Type B pancreatic cell (in vitro differentiated cells): ENCODE data around the gene EPHX1. TPM values are rescaled to one million over a fixed set of nuclear protein-coding genes. Genes with fewer than 3 reads are reported as not detected.

ENCODE experiments used
- DNase-seq: peaks from one replicate; pipeline ENCODE4 v3.0.0; 2021; ENCODE audit warnings: mixed read lengths; ENCODE audit not compliant: unreplicated experiment; ENCODE audit errors: extremely low spot score
- H3K27ac Mint-ChIP-seq: 2 replicates; pipeline ENCODE4 v1.8.0; 2021; ENCODE audit warnings: mild to moderate bottlenecking, mixed read lengths
- H3K27me3 Mint-ChIP-seq: 2 replicates; pipeline ENCODE4 v1.8.0; 2021; ENCODE audit warnings: mixed read lengths
- H3K36me3 Mint-ChIP-seq: 2 replicates; pipeline ENCODE4 v1.8.0; 2021; ENCODE audit warnings: mixed read lengths
- H3K4me1 Mint-ChIP-seq: one replicate; pipeline ENCODE4 v1.8.0; 2021; ENCODE audit warnings: mixed read lengths; ENCODE audit not compliant: unreplicated experiment
- H3K4me3 Mint-ChIP-seq: 2 replicates; pipeline ENCODE4 v1.8.0; 2021; ENCODE audit warnings: mild to moderate bottlenecking, mixed read lengths
- H3K9me3 Mint-ChIP-seq: 2 replicates; pipeline ENCODE4 v1.8.0; 2021; ENCODE audit warnings: mixed read lengths
- total RNA-seq: library from RNA; stranded (reverse); gene quantifications from 2 replicates; pipeline ENCODE4 v1.2.1, GENCODE V29; 2021; ENCODE audit warnings: low replicate concordance
- TF ChIP-seq, protein P1 (sequence below): fragments of 200-600 bp; sonication (generic); conservative IDR thresholded peaks from 2 replicates; pipeline ENCODE4 v1.5.0; 2021; ENCODE audit warnings: antibody characterized with exemption, mild to moderate bottlenecking

The EPHX1 gene
- total RNA-seq, 1 donor from 2014 or later: 65.2 TPM

DNA sequence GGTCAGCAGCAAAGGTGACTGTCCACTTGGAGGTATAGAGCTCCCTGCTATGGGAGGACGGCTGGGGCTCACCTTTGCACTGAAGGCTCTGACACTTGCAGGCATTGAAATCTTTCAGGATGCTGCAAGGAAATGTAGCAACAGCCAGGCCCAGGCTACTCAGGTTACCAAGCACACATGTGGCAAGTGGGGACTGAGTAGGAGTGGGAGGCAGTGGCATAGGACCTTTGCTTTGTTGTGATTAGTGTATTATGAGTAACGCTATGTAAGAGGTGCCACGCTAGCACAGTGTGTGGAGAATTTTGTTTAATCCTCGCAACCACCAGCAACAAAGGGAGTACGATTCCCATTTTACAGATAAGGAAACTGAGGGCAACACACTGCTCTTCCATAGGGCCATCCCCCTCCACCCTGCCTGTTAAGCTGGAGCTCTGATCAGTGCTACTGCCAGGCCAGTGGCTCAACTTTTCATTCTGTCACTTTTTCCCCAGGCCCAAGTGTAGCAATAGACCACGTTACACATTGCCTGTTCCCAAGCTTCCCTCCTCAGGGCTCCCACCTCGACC, 51.0 kb downstream of the EPHX1 start:
- H3K4me1 Mint-ChIP-seq: peaks cover 4% of the 10 kb centered on the region
- no peak for DNase-seq
- H3K9me3 Mint-ChIP-seq: no peaks in the 10 kb centered on the region
- H3K27me3 Mint-ChIP-seq: no peaks in the 10 kb centered on the region
- H3K27ac Mint-ChIP-seq: no peak overlapping the region
- TF ChIP-seq, protein P1, sequence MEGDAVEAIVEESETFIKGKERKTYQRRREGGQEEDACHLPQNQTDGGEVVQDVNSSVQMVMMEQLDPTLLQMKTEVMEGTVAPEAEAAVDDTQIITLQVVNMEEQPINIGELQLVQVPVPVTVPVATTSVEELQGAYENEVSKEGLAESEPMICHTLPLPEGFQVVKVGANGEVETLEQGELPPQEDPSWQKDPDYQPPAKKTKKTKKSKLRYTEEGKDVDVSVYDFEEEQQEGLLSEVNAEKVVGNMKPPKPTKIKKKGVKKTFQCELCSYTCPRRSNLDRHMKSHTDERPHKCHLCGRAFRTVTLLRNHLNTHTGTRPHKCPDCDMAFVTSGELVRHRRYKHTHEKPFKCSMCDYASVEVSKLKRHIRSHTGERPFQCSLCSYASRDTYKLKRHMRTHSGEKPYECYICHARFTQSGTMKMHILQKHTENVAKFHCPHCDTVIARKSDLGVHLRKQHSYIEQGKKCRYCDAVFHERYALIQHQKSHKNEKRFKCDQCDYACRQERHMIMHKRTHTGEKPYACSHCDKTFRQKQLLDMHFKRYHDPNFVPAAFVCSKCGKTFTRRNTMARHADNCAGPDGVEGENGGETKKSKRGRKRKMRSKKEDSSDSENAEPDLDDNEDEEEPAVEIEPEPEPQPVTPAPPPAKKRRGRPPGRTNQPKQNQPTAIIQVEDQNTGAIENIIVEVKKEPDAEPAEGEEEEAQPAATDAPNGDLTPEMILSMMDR: no peak
- no peak overlapping the region for H3K4me3 Mint-ChIP-seq
- no peaks in the 10 kb centered on the region for H3K36me3 Mint-ChIP-seq

GRCh38 chr1:225861834-225862580, 52.1 kb downstream of the EPHX1 start:
- no peaks in the 10 kb centered on the region for H3K36me3 Mint-ChIP-seq
- TF ChIP-seq, protein P1: no peak
- H3K9me3 Mint-ChIP-seq: no peaks in the 10 kb centered on the region
- no peak overlapping the region for H3K27ac Mint-ChIP-seq
- H3K4me1 Mint-ChIP-seq: peaks cover 7% of the 10 kb centered on the region
- no peak for DNase-seq
- H3K4me3 Mint-ChIP-seq: no peak overlapping the region
- H3K27me3 Mint-ChIP-seq: no peaks in the 10 kb centered on the region

GRCh38 chr1:225862581-225862950, 52.6 kb downstream of the EPHX1 start:
- TF ChIP-seq, protein P1: no peak
- Mint-ChIP-seq H3K9me3 (no peaks in the 10 kb centered on the region), H3K4me3 (no peak overlapping the region), H3K27ac (no peak overlapping the region), H3K27me3 (no peaks in the 10 kb centered on the region), H3K4me1 (peaks cover 8% of the 10 kb centered on the region), H3K36me3 (peaks cover 1% of the 10 kb centered on the region)
- DNase-seq: no peak

GRCh38 chr1:225863167-225863566, 53.2 kb downstream of the EPHX1 start:
- H3K27me3 Mint-ChIP-seq: no peaks in the 10 kb centered on the region
- no peaks in the 10 kb centered on the region for H3K9me3 Mint-ChIP-seq
- H3K4me1 Mint-ChIP-seq: peaks cover 4% of the 10 kb centered on the region
- H3K4me3 Mint-ChIP-seq: no peak overlapping the region
- no peak for DNase-seq
- peaks cover 3% of the 10 kb centered on the region for H3K36me3 Mint-ChIP-seq
- no peak overlapping the region for H3K27ac Mint-ChIP-seq
- TF ChIP-seq, protein P1: no peak

DNA sequence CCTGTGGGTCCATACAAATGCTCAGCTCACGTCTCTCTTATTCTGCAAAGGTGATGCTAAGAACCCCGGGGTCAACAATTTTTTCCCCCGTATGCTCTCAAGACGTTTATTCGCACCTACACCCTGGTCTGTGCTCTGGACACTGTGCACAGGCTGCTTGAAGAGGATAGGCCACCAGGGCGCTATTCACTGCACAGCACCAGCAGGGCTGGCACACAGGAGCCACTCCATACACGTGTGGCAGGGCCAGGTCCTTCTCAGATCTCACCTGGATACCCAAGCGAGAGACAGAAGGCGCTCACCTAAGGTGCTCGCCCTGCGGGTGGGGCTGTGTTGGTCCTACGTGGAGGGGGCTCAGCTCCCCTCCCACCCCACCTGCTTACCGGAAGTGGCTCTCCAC, 55.6 kb downstream of the EPHX1 start:
- Mint-ChIP-seq H3K27me3 (no peaks in the 10 kb centered on the region), H3K4me1 (peaks cover 4% of the 10 kb centered on the region), H3K4me3 (no peak overlapping the region), H3K27ac (no peak overlapping the region), H3K36me3 (peaks cover 3% of the 10 kb centered on the region), H3K9me3 (no peaks in the 10 kb centered on the region)
- no peak for DNase-seq
- TF ChIP-seq, protein P1: no peak
